ENCODE measurements around the gene SECISBP2. TPM values are rescaled to one million over a fixed set of nuclear protein-coding genes. Genes with fewer than 3 reads are reported as not detected.
A peak's percentile ranks its signal among the peaks of the same experiment; 100 is the strongest.

SECISBP2 gene
- total RNA-seq, 1 donor from 2014 or later: 27.8 TPM

DNA sequence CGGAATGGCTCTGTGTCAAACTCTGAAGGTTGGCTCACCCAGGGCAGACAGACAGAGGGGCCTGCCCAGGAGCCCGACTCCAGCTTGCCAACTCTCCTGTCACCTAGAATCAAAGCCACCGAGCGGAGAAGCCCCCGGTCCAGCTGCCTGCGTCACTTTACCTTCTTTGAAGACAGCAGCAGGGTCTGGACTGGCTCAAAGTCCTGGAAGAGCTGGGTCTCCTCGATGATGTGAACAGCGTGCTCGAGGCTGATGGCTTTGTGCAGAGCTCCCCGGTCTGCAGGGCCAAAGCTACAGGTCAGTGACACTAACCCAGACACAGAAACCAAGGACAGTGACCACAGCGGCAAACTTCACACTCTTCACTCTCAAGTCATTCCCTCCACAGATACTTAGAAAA is 67.9 kb downstream of the SECISBP2 start:
- Histone ChIP-seq H3K36me3 (peaks cover 18 to 37% of the 10 kb centered on the region in 2 donors), H3K4me1 (no peaks in the 10 kb centered on the region), H3K9me3 (no peaks in the 10 kb centered on the region), H3K4me3 (no peak overlapping the region), H3K27ac (no peak overlapping the region), H3K27me3 (no peaks in the 10 kb centered on the region)
- TF ChIP-seq, protein P1, sequence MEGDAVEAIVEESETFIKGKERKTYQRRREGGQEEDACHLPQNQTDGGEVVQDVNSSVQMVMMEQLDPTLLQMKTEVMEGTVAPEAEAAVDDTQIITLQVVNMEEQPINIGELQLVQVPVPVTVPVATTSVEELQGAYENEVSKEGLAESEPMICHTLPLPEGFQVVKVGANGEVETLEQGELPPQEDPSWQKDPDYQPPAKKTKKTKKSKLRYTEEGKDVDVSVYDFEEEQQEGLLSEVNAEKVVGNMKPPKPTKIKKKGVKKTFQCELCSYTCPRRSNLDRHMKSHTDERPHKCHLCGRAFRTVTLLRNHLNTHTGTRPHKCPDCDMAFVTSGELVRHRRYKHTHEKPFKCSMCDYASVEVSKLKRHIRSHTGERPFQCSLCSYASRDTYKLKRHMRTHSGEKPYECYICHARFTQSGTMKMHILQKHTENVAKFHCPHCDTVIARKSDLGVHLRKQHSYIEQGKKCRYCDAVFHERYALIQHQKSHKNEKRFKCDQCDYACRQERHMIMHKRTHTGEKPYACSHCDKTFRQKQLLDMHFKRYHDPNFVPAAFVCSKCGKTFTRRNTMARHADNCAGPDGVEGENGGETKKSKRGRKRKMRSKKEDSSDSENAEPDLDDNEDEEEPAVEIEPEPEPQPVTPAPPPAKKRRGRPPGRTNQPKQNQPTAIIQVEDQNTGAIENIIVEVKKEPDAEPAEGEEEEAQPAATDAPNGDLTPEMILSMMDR (IDR thresholded peaks at IDR 0.05): no peak
- DNase-seq (ENCODE audit: low spot score in 2 of 2): no peak
- intact Hi-C loops (cut with DNase I): no loop called here

DNA sequence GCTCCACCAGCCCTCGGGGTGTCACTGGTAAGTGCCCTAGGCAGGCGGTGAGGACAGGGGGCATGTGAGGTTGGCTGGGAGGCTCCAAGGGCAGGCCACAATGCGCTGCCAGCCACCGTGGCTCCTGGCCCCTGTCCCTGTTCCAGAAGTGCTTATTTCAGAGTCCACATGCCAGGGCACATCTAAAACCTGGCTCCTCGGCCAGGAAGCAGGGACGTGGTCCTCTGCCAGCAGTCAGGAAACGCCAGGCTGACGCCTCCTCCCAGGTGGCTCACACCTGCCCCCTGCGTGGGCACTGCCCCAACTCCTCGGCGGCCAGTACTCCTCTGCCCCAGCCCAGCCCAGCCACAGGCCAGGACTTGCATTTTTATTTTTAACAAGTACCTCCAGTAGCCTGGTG is 68.5 kb downstream of the SECISBP2 start:
- H3K4me1 ChIP-seq: no peaks in the 10 kb centered on the region
- H3K27ac ChIP-seq: no peak overlapping the region
- intact Hi-C loops (cut with DNase I): no loop called here
- DNase-seq (ENCODE audit: low spot score in 2 of 2): no peak
- no peaks in the 10 kb centered on the region for H3K27me3 ChIP-seq
- H3K4me3 ChIP-seq: no peak overlapping the region
- TF ChIP-seq, protein P1 (IDR thresholded peaks at IDR 0.05): no peak
- peaks cover 21 to 41% of the 10 kb centered on the region in 2 donors for H3K36me3 ChIP-seq
- no peaks in the 10 kb centered on the region for H3K9me3 ChIP-seq

DNA sequence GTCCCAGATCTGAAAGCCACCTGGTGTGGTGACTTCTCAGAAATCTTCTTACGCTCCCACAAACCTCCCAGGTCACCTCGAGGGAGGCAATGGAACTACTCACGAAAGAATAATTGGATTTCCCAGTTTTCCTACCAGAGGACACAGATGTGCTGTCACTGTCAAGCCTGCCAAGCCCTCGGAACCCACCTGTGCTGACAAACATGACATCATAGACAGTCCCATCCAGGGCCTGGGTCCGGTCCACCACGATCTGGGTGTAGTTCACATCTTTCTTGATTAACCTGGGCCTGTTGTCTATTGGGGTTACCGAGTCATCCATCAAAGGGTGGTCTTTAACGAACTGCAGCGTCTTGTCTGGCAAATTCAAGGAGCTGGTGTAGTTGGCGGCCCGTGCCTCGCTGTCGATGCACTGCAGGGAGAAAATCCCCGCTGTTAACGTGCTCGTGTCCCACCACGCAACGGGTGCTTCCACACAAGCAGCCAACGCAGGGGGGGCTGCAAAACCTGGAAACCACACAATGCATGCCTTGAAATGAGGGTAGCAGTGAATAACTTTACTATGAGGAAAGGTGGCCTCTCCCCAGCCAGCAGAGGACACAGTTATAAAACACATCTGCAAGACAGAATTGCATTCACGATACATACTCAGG is 69.0 kb downstream of the SECISBP2 start:
- Histone ChIP-seq H3K36me3 (peaks cover 21 to 41% of the 10 kb centered on the region in 2 donors), H3K4me3 (no peak overlapping the region), H3K27me3 (no peaks in the 10 kb centered on the region), H3K27ac (no peak overlapping the region), H3K9me3 (no peaks in the 10 kb centered on the region), H3K4me1 (no peaks in the 10 kb centered on the region)
- TF ChIP-seq, protein P1 (IDR thresholded peaks at IDR 0.05): no peak
- DNase-seq (ENCODE audit: low spot score in 2 of 2): no peak
- intact Hi-C loops (cut with DNase I): no loop called here

GRCh38 chr9:89388084-89388867 is 70.0 kb downstream of the SECISBP2 start:
- no peak overlapping the region for H3K27ac ChIP-seq
- TF ChIP-seq, protein P1 (IDR thresholded peaks at IDR 0.05): no peak
- H3K9me3 ChIP-seq: no peaks in the 10 kb centered on the region
- H3K36me3 ChIP-seq: peaks cover 26 to 43% of the 10 kb centered on the region in 2 donors
- H3K4me1 ChIP-seq: no peaks in the 10 kb centered on the region
- intact Hi-C loops (cut with DNase I): no loop called here
- DNase-seq (ENCODE audit: low spot score in 2 of 2): peak in 1 of 2 donors; percentile 73
- no peak overlapping the region for H3K4me3 ChIP-seq
- no peaks in the 10 kb centered on the region for H3K27me3 ChIP-seq

DNA sequence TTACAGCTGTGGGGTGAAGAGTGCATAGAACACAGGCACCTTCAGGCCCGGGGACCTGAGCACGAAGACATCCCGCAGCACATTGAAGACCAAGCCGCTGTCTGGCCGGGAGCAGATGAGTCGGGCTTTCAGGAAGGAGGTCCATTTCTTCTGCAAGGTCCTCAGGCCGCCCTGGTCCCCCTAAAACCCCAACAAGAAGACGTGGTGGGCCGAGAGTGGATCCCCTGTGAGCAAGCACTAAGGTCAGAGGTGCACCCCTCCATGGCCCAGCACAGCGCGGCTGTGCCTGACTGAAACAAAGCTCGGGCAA is 70.5 kb downstream of the SECISBP2 start:
- H3K9me3 ChIP-seq: no peaks in the 10 kb centered on the region
- intact Hi-C loops (cut with DNase I): no loop called here
- no peak for DNase-seq (ENCODE audit: low spot score in 2 of 2)
- no peak overlapping the region for H3K4me3 ChIP-seq
- TF ChIP-seq, protein P1 (IDR thresholded peaks at IDR 0.05): no peak
- H3K4me1 ChIP-seq: no peaks in the 10 kb centered on the region
- no peaks in the 10 kb centered on the region for H3K27me3 ChIP-seq
- H3K27ac ChIP-seq: no peak overlapping the region
- peaks cover 30 to 43% of the 10 kb centered on the region in 2 donors for H3K36me3 ChIP-seq
